Calu3 (cell line): ENCODE data around the gene MSANTD4. TPM values are rescaled to one million over a fixed set of nuclear protein-coding genes. Genes with fewer than 3 reads are reported as not detected.

Experiments used
- BruUV-seq: library from RNA; stranded (reverse); fragments of 400-500 nt; replicated peaks from 2 replicates; lab custom pipeline; 2021; lab: Mats Ljungman, UMichigan
- CTCF ChIA-PET: fragments of 300-600 bp; sonication (Branson Sonifier 250); formaldehyde crosslinking; loops from one replicate; lab custom pipeline; 2022; ENCODE audit warnings: antibody characterized with exemption; lab: Charles Lee
- DNase-seq: peaks from one replicate; pipeline ENCODE4 v3.0.0; 2022
- H3K27ac Mint-ChIP-seq: one replicate; pipeline ENCODE4 v1.8.0; 2022; ENCODE audit warnings: mixed read lengths; ENCODE audit not compliant: unreplicated experiment
- H3K27me3 Mint-ChIP-seq: one replicate; pipeline ENCODE4 v1.8.0; 2022; ENCODE audit warnings: mixed read lengths; ENCODE audit not compliant: unreplicated experiment
- H3K36me3 Mint-ChIP-seq: one replicate; pipeline ENCODE4 v1.8.0; 2022; ENCODE audit warnings: mild to moderate bottlenecking, moderate library complexity, mixed read lengths; ENCODE audit not compliant: insufficient read depth, unreplicated experiment
- H3K4me1 Mint-ChIP-seq: one replicate; pipeline ENCODE4 v1.8.0; 2022; ENCODE audit warnings: mild to moderate bottlenecking, low read depth, mixed read lengths; ENCODE audit not compliant: unreplicated experiment
- H3K4me3 Mint-ChIP-seq: one replicate; pipeline ENCODE4 v1.8.0; 2022; ENCODE audit warnings: mild to moderate bottlenecking, low read depth, moderate library complexity, mixed read lengths; ENCODE audit not compliant: unreplicated experiment
- H3K9me3 Mint-ChIP-seq: one replicate; pipeline ENCODE4 v1.8.0; 2022; ENCODE audit warnings: low read depth, mixed read lengths; ENCODE audit not compliant: unreplicated experiment
- CTCF ChIP-seq: fragments of 200-600 bp; IDR thresholded peaks from one replicate; pipeline ENCODE4 v1.8.0; 2022; ENCODE audit warnings: antibody characterized with exemption; ENCODE audit not compliant: unreplicated experiment
- intact Hi-C: fragments of 100-400 bp; cut with micrococcal nuclease; formaldehyde crosslinking; loops from one replicate; pipeline ENCODE4 v1.10.0; 2022; ENCODE audit not compliant: unreplicated experiment
- total RNA-seq: library from RNA; stranded (reverse); gene quantifications from 2 replicates; pipeline ENCODE4 v1.2.3, GENCODE V29; 2022

Gene MSANTD4
- total RNA-seq, 1 experiment from 2014 or later: 15.5 TPM

- Mint-ChIP-seq H3K9me3 (no peaks in the 10 kb centered on the region), H3K4me3 (no peak overlapping the region), H3K27ac (no peak overlapping the region), H3K4me1 (no peaks in the 10 kb centered on the region), H3K27me3 (no peaks in the 10 kb centered on the region), H3K36me3 (no peaks in the 10 kb centered on the region)
- DNase-seq: no peak
- BruUV-seq: no TSS peak
- no peak for TF ChIP-seq CTCF
- intact Hi-C loops: no loop called here
- CTCF ChIA-PET: no interaction called here
Measured at GRCh38 chr11:106031202-106031810, 9.3 kb upstream of the MSANTD4 start.

- H3K27ac Mint-ChIP-seq: no peak overlapping the region
Measured at GRCh38 chr11:106030609-106031008, 8.6 kb upstream of the MSANTD4 start.

GRCh38 chr11:106022795-106023275 is 795 bp upstream of the MSANTD4 start:
- Mint-ChIP-seq H3K36me3 (peaks cover 28% of the 10 kb centered on the region), H3K4me1 (peaks cover 26% of the 10 kb centered on the region), H3K4me3 (peak overlapping the region; percentile 99), H3K9me3 (no peaks in the 10 kb centered on the region), H3K27me3 (no peaks in the 10 kb centered on the region), H3K27ac (peak overlapping the region; percentile 96)
- no peak for DNase-seq
- intact Hi-C loops: loop anchor here (5.0 kb wide), 1 partner anchor 54 kb away; the partner anchor contains the start of genes AASDHPPT and KBTBD3
- TF ChIP-seq CTCF: no peak
- CTCF ChIA-PET: no interaction called here
- no TSS peak for BruUV-seq

More at GRCh38 chr11:106030609-106031008, 8.6 kb upstream of the MSANTD4 start:
- TF ChIP-seq CTCF: no peak
- BruUV-seq: no TSS peak
- intact Hi-C loops: no loop called here
- Mint-ChIP-seq H3K4me3 (no peak overlapping the region), H3K36me3 (no peaks in the 10 kb centered on the region), H3K27me3 (no peaks in the 10 kb centered on the region), H3K4me1 (no peaks in the 10 kb centered on the region), H3K9me3 (no peaks in the 10 kb centered on the region)
- DNase-seq: no peak
- CTCF ChIA-PET: no interaction called here

- TSS peak; percentile 49 for BruUV-seq
- no peak for DNase-seq
- CTCF ChIA-PET: no interaction called here
- H3K36me3 Mint-ChIP-seq: peaks cover 28% of the 10 kb centered on the region
- H3K27me3 Mint-ChIP-seq: no peaks in the 10 kb centered on the region
- TF ChIP-seq CTCF: no peak
- H3K27ac Mint-ChIP-seq: peak overlapping the region; percentile 96
- intact Hi-C loops: loop anchor here (5.0 kb wide), 1 partner anchor 56 kb away; the partner anchor contains the start of genes AASDHPPT and KBTBD3
- H3K4me1 Mint-ChIP-seq: peaks cover 26% of the 10 kb centered on the region
- peak overlapping the region; percentile 99 for H3K4me3 Mint-ChIP-seq
- no peaks in the 10 kb centered on the region for H3K9me3 Mint-ChIP-seq
Measured at GRCh38 chr11:106021181-106021966, 666 bp downstream of the MSANTD4 start.
